ENCODE data around the gene LARP4. TPM values are rescaled to one million over a fixed set of nuclear protein-coding genes. Genes with fewer than 3 reads are reported as not detected.
A peak's percentile ranks its signal among the peaks of the same experiment; 100 is the strongest.

LARP4 gene
- total RNA-seq, 3 donors from 2014 or later (not counting 1 experiment from before 2014, with no cell fraction given) = 25.1 to 41.1 (median 35.3) TPM

GRCh38 chr12:50528800-50529199, 128.1 kb downstream of the LARP4 start:
- H3K27ac Mint-ChIP-seq = peak overlapping the region; percentile 4 to 50
- H3K36me3 ChIP-seq (ENCODE audit: control insufficient read depth, insufficient read depth, low read length) = peaks cover 1% of the 10 kb centered on the region
- H3K9me3 ChIP-seq (ENCODE audit: control insufficient read depth, insufficient read depth, low read length) = no peaks in the 10 kb centered on the region
- no peaks in the 10 kb centered on the region for H3K27me3 Mint-ChIP-seq (ENCODE audit: low read depth in 2 of 2)
- no peak for TF ChIP-seq CTCF (IDR thresholded peaks at IDR 0.05)
- no peaks in the 10 kb centered on the region for H3K36me3 Mint-ChIP-seq
- no peaks in the 10 kb centered on the region for H3K9me3 Mint-ChIP-seq
- H3K4me3 Mint-ChIP-seq = no peak overlapping the region
- peaks cover 22% of the 10 kb centered on the region in 2 donors for H3K4me1 Mint-ChIP-seq
- H3K27me3 ChIP-seq (ENCODE audit: control insufficient read depth, insufficient read depth, low read length) = no peaks in the 10 kb centered on the region
- WGBS (ENCODE audit: insufficient coverage) = 68% methylated on average over 1 of the region's 1 CpG
- intact Hi-C loops (cut with micrococcal nuclease) = no loop called here
- DNase-seq (no peak), ATAC-seq (no peak)
- no peak overlapping the region for H3K4me3 ChIP-seq (ENCODE audit: low read length)
- peaks cover 30% of the 10 kb centered on the region for H3K4me1 ChIP-seq (ENCODE audit: control insufficient read depth, insufficient read depth, low read length)
- H3K27ac ChIP-seq (ENCODE audit: low read length) = no peak overlapping the region

GRCh38 chr12:50529345-50529744, 128.7 kb downstream of the LARP4 start:
- peaks cover 31% of the 10 kb centered on the region for H3K4me1 ChIP-seq (ENCODE audit: control insufficient read depth, insufficient read depth, low read length)
- Mint-ChIP-seq H3K27me3 (ENCODE audit: low read depth in 2 of 2) (no peaks in the 10 kb centered on the region), H3K36me3 (no peaks in the 10 kb centered on the region), H3K27ac (peak overlapping the region in 1 of 2 donors; percentile 50), H3K9me3 (no peaks in the 10 kb centered on the region), H3K4me3 (no peak overlapping the region), H3K4me1 (peaks cover 22% of the 10 kb centered on the region in 2 donors)
- H3K36me3 ChIP-seq (ENCODE audit: control insufficient read depth, insufficient read depth, low read length) = no peaks in the 10 kb centered on the region
- no peak overlapping the region for H3K4me3 ChIP-seq (ENCODE audit: low read length)
- no peak for DNase-seq
- intact Hi-C loops (cut with micrococcal nuclease) = no loop called here
- ATAC-seq = no peak
- H3K27me3 ChIP-seq (ENCODE audit: control insufficient read depth, insufficient read depth, low read length) = no peaks in the 10 kb centered on the region
- 92% methylated on average over 3 of the region's 3 CpGs for WGBS (ENCODE audit: insufficient coverage)
- H3K9me3 ChIP-seq (ENCODE audit: control insufficient read depth, insufficient read depth, low read length) = no peaks in the 10 kb centered on the region
- H3K27ac ChIP-seq (ENCODE audit: low read length) = no peak overlapping the region
- no peak for TF ChIP-seq CTCF (IDR thresholded peaks at IDR 0.05)

Other genes starting within 250 kb of the LARP4 start
- 10 to 100 TPM; 69.9 to 81.2 (median 75.8) TPM for gene CERS5, start 233.5 kb upstream of the LARP4 start, total RNA-seq
- 10 to 100 TPM; 12.0 to 16.2 (median 13.7) TPM for gene LIMA1, start 117.4 kb upstream of the LARP4 start, total RNA-seq
- not detected for gene FAM186A, start 4.3 kb upstream of the LARP4 start, total RNA-seq
- 10 to 100 TPM; 17.2 to 23.2 (median 22.2) TPM for gene DIP2B, start 104.1 kb downstream of the LARP4 start, total RNA-seq

Measured in natural killer cell (primary cell).